Activated T-cell treated with anti-CD3 and anti-CD28 coated beads, Interleukin-2, amount 50 U/mL, for 4 hours (primary cell): ENCODE results near the gene PARL. TPM values are rescaled to one million over a fixed set of nuclear protein-coding genes. Genes with fewer than 3 reads are reported as not detected.

Experiments used
- ATAC-seq, 2 donors: fragments of 200-7000 bp; cut with Tn5 transposase; one replicate each; pipeline ENCODE4 v1.10.0; 2021
- DNase-seq: peaks from one replicate; pipeline ENCODE4 v3.0.0-alpha.2; 2020
- H3K27me3 Mint-ChIP-seq: one replicate; pipeline ENCODE4 v1.8.0; 2021; ENCODE audit warnings: low read depth, mixed read lengths
- H3K36me3 Mint-ChIP-seq: one replicate; pipeline ENCODE4 v1.8.0; 2022; ENCODE audit warnings: mixed read lengths; ENCODE audit not compliant: insufficient read depth
- H3K4me1 Mint-ChIP-seq: one replicate; pipeline ENCODE4 v1.8.0; 2021; ENCODE audit warnings: low read depth, mixed read lengths
- H3K4me3 Mint-ChIP-seq: one replicate; pipeline ENCODE4 v1.8.0; 2021; ENCODE audit warnings: mild to moderate bottlenecking, moderate library complexity, mixed read lengths
- H3K9me3 Mint-ChIP-seq: one replicate; pipeline ENCODE4 v1.8.0; 2021; ENCODE audit warnings: mixed read lengths
- total RNA-seq, 3 donors: library from RNA; stranded (reverse); gene quantifications; one replicate each; pipeline ENCODE4 v1.2.1, GENCODE V29; 2021

The PARL gene, protein sequence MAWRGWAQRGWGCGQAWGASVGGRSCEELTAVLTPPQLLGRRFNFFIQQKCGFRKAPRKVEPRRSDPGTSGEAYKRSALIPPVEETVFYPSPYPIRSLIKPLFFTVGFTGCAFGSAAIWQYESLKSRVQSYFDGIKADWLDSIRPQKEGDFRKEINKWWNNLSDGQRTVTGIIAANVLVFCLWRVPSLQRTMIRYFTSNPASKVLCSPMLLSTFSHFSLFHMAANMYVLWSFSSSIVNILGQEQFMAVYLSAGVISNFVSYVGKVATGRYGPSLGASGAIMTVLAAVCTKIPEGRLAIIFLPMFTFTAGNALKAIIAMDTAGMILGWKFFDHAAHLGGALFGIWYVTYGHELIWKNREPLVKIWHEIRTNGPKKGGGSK
- total RNA-seq, result 100 to 1,000 TPM; 102 to 109 (median 105) TPM

GRCh38 chr3:183884427-183885296 lies at the start of gene PARL:
PARL (minus strand) TSS chr3:183884880; CDS start chr3:183884846, 34 bp downstream.
- no peaks in the 10 kb centered on the region for H3K36me3 Mint-ChIP-seq
- DNase-seq (peak; percentile 96), ATAC-seq (peak; percentile 99 to 100)
- peaks cover 36% of the 10 kb centered on the region for H3K4me1 Mint-ChIP-seq
- H3K9me3 Mint-ChIP-seq, result no peaks in the 10 kb centered on the region
- H3K27me3 Mint-ChIP-seq, result peaks cover 3% of the 10 kb centered on the region
- H3K4me3 Mint-ChIP-seq, result peak within 1 kb of the TSS; percentile 99

DNA sequence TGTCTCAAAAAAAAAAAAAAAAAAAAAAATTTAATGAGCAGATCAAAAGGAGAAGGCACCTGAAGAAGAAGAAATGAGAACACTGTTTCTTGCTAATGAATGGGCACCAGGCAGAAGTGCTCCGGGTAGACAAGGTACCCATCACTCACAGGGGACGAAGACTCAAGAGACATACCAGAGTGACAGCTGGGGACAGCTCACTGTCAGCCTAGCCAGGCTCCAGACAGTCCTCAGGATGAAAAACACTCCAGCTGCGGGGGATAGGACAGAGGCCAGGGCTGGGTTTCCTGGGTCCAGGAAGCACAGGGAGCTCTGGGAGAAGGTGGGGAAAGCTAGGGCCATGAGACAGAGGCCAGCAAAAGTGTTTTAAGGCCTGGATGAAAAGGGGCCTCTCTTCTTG lies 48.5 kb upstream of the PARL start:
- Mint-ChIP-seq H3K4me3 (no peak overlapping the region), H3K36me3 (peaks cover 17% of the 10 kb centered on the region), H3K9me3 (no peaks in the 10 kb centered on the region), H3K4me1 (no peaks in the 10 kb centered on the region), H3K27me3 (no peaks in the 10 kb centered on the region)
- ATAC-seq, result no peak
- no peak for DNase-seq

- H3K36me3 Mint-ChIP-seq, result peaks cover 18% of the 10 kb centered on the region
- DNase-seq (no peak), ATAC-seq (no peak)
- no peaks in the 10 kb centered on the region for H3K27me3 Mint-ChIP-seq
- no peak overlapping the region for H3K4me3 Mint-ChIP-seq
- H3K9me3 Mint-ChIP-seq, result no peaks in the 10 kb centered on the region
- no peaks in the 10 kb centered on the region for H3K4me1 Mint-ChIP-seq
These were observed 47.2 kb upstream of the PARL start for GRCh38 chr3:183931881-183932280.

GRCh38 chr3:183930086-183930485 lies 45.4 kb upstream of the PARL start:
- no peaks in the 10 kb centered on the region for H3K27me3 Mint-ChIP-seq
- H3K4me3 Mint-ChIP-seq, result no peak overlapping the region

GRCh38 chr3:183927059-183927458 lies 42.4 kb upstream of the PARL start:
- DNase-seq, result no peak
- no peaks in the 10 kb centered on the region for H3K27me3 Mint-ChIP-seq
- no peak for ATAC-seq
- peaks cover 16% of the 10 kb centered on the region for H3K36me3 Mint-ChIP-seq
- H3K9me3 Mint-ChIP-seq, result no peaks in the 10 kb centered on the region
- no peak overlapping the region for H3K4me3 Mint-ChIP-seq
- no peaks in the 10 kb centered on the region for H3K4me1 Mint-ChIP-seq

More at GRCh38 chr3:183930086-183930485, 45.4 kb upstream of the PARL start:
- H3K9me3 Mint-ChIP-seq, result no peaks in the 10 kb centered on the region
- H3K4me1 Mint-ChIP-seq, result no peaks in the 10 kb centered on the region
- H3K36me3 Mint-ChIP-seq, result peaks cover 14% of the 10 kb centered on the region
- ATAC-seq (no peak), DNase-seq (no peak)

DNA sequence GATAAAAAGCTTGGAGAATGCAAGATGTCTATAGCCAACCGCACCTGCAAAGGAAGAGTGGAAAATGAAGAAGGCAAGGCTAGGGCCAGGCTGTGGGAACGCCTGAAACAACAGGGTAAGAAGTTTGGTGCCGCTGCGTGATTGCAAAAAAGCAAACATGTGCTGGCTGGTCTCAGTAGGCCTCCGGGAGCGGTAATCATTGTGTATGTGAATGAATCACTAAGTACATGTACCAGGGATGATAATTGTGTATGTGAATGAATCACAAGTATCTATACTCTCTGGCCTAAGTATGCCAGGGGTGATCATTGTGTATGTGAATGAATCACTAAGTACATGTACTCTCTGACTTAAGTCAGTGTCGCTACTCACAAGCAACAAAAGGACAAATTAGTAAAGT lies 40.3 kb upstream of the PARL start:
- ATAC-seq (no peak), DNase-seq (no peak)
- H3K4me1 Mint-ChIP-seq, result no peaks in the 10 kb centered on the region
- peaks cover 12% of the 10 kb centered on the region for H3K36me3 Mint-ChIP-seq
- no peaks in the 10 kb centered on the region for H3K9me3 Mint-ChIP-seq
- H3K27me3 Mint-ChIP-seq, result no peaks in the 10 kb centered on the region
- H3K4me3 Mint-ChIP-seq, result no peak overlapping the region

DNA sequence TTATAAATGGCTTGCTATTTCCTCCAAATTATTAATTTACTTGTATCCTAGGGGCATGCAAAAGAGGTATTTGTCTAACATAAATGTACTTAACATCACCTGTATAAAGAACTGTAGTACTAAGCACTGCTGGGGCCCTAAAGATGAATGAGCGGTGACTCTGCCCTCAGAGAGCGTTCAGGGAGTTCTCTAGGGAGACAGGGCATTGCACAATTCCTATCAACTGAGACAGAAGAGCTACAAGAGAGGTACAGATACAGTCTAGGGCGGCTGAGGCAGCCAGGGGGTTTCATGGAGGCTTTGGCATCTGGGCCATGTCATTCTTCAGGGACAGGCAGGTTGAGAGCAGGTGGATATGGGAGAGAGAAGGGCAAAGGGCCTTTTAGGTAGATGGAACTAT lies 39.9 kb upstream of the PARL start:
- ATAC-seq, result no peak
- no peak for DNase-seq
- Mint-ChIP-seq H3K9me3 (no peaks in the 10 kb centered on the region), H3K4me1 (no peaks in the 10 kb centered on the region), H3K4me3 (no peak overlapping the region), H3K27me3 (no peaks in the 10 kb centered on the region), H3K36me3 (peaks cover 12% of the 10 kb centered on the region)

DNA sequence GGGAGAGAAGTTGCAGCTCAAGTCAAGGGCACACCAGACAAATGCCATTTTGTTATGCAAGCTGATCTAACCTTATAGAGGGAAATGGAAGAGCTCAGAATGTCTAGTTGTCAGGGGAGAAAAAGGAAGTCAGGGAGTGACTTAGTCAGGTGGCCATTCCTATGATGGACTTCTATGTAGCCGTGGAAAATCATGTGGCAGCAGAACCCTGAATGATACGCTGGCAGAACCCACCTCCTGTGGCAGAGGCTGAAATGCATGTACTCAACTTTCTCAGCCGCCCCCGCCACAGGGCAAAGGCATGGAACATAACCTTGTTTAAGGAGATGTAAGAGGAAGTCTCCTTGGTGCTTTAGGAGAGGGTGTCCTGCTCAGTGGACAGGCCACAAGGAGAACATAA lies 37.7 kb upstream of the PARL start:
- H3K27me3 Mint-ChIP-seq, result no peaks in the 10 kb centered on the region
- H3K36me3 Mint-ChIP-seq, result peaks cover 12% of the 10 kb centered on the region
- no peak for ATAC-seq
- H3K4me1 Mint-ChIP-seq, result no peaks in the 10 kb centered on the region
- no peak for DNase-seq
- H3K4me3 Mint-ChIP-seq, result no peak overlapping the region
- H3K9me3 Mint-ChIP-seq, result no peaks in the 10 kb centered on the region

- H3K36me3 Mint-ChIP-seq, result peaks cover 7% of the 10 kb centered on the region
- H3K4me1 Mint-ChIP-seq, result no peaks in the 10 kb centered on the region
- no peaks in the 10 kb centered on the region for H3K9me3 Mint-ChIP-seq
- no peak overlapping the region for H3K4me3 Mint-ChIP-seq
- no peak for DNase-seq
- no peak for ATAC-seq
- no peaks in the 10 kb centered on the region for H3K27me3 Mint-ChIP-seq
These were observed 36.4 kb upstream of the PARL start for GRCh38 chr3:183921096-183921495.

GRCh38 chr3:183920416-183920815 lies 35.7 kb upstream of the PARL start:
- DNase-seq (no peak), ATAC-seq (no peak)
- no peaks in the 10 kb centered on the region for H3K9me3 Mint-ChIP-seq
- H3K27me3 Mint-ChIP-seq, result no peaks in the 10 kb centered on the region
- no peaks in the 10 kb centered on the region for H3K4me1 Mint-ChIP-seq
- H3K4me3 Mint-ChIP-seq, result no peak overlapping the region
- peaks cover 7% of the 10 kb centered on the region for H3K36me3 Mint-ChIP-seq

GRCh38 chr3:183918178-183918577 lies 33.5 kb upstream of the PARL start:
- H3K27me3 Mint-ChIP-seq, result no peaks in the 10 kb centered on the region
- no peaks in the 10 kb centered on the region for H3K4me1 Mint-ChIP-seq
- peaks cover 5% of the 10 kb centered on the region for H3K36me3 Mint-ChIP-seq
- H3K9me3 Mint-ChIP-seq, result no peaks in the 10 kb centered on the region
- DNase-seq, result no peak
- ATAC-seq, result no peak
- H3K4me3 Mint-ChIP-seq, result no peak overlapping the region

DNA sequence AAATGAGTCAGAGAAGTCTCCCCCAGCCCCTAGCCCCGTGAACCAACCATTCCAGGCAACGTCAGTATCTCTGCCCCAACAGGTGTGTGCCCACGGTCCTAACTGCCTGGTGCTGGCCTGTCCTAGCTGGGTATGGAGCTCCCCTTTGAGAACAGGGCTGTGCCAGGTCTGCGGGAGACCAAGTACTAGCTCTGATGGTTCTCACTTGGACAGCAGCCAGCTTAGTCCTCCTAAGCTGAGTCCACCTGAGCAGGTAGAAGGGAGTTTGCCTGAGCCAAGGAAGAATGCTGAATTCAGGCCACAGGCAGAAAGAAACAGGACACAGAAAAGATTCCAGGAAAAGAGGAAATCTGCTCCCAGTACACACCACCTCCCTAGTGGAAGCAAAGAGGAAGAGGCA lies 33.1 kb upstream of the PARL start:
- no peak for DNase-seq
- Mint-ChIP-seq H3K4me3 (no peak overlapping the region), H3K27me3 (no peaks in the 10 kb centered on the region), H3K36me3 (peaks cover 2% of the 10 kb centered on the region), H3K9me3 (no peaks in the 10 kb centered on the region), H3K4me1 (no peaks in the 10 kb centered on the region)
- no peak for ATAC-seq

GRCh38 chr3:183914856-183915255 lies 30.2 kb upstream of the PARL start:
- Mint-ChIP-seq H3K9me3 (no peaks in the 10 kb centered on the region), H3K27me3 (peaks cover 6% of the 10 kb centered on the region), H3K36me3 (no peaks in the 10 kb centered on the region), H3K4me3 (no peak overlapping the region), H3K4me1 (no peaks in the 10 kb centered on the region)
- DNase-seq, result no peak
- ATAC-seq, result no peak

- ATAC-seq (no peak), DNase-seq (no peak)
- peaks cover 6% of the 10 kb centered on the region for H3K27me3 Mint-ChIP-seq
- no peaks in the 10 kb centered on the region for H3K9me3 Mint-ChIP-seq
- no peak overlapping the region for H3K4me3 Mint-ChIP-seq
- H3K4me1 Mint-ChIP-seq, result no peaks in the 10 kb centered on the region
- no peaks in the 10 kb centered on the region for H3K36me3 Mint-ChIP-seq
These were observed 28.9 kb upstream of the PARL start for GRCh38 chr3:183913580-183913920.
